ENCODE data around the gene HTT. TPM values are rescaled to one million over a fixed set of nuclear protein-coding genes. Genes with fewer than 3 reads are reported as not detected.

Gene HTT
- polyA plus RNA-seq, 3 donors = 1.8 to 27.1 (median 3.0) TPM

DNA sequence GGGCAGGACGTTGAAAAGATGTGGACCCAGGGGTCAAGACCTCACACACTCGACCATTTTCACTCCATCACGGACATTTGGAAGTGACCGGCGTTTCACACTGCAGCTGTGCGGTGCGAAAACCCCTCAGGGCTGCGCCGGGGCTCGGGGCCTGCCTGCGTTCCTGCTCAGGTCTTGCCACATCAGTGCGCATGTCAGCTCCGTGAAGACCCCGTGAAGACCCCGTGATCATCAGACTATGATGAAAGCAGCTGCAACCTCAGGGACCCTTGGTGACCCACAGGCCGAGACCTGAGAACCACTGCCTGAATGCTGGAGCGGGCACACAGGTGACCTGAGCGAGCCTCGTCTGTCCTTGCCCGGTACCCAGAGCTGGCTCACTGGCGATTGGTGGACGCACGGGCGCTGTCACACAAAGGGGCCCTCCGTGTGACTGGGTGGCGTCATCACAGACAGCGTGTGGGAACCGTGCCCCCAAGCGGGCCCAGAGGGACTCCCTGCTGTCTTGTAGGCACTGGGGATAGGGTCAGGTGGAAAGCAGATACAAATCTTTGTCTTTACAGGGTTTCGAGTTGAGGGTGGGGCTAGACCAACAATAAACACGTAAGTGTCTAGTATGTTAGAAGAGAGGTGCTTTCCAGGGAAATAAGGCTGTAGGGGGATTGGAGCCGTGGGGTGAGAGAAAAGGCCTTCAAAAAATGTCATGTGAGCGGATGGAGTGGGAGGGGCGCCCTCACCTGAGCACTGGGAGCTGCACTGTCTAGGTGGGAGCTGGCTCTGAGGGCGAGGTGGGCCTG, 187.1 kb downstream of the HTT start:
- H3K36me3 ChIP-seq (replicated peaks in 1 of 2; ENCODE audit: control insufficient read depth in 1 of 2, insufficient read depth in 2 of 2, low read length in 2 of 2) = no peaks in the 10 kb centered on the region
- Mint-ChIP-seq H3K4me3 (no peak overlapping the region), H3K27me3 (ENCODE audit: low read depth in 3 of 3) (peaks cover 2 to 8% (median 5%) of the 10 kb centered on the region in 3 donors), H3K9me3 (no peaks in the 10 kb centered on the region), H3K27ac (peak overlapping the region in 1 of 7 donors; percentile 66), H3K36me3 (no peaks in the 10 kb centered on the region), H3K4me1 (no peaks in the 10 kb centered on the region)
- no peak overlapping the region for H3K27ac ChIP-seq (ENCODE audit: low read depth in 1 of 2, low read length in 2 of 2)
- intact Hi-C loops (cut with micrococcal nuclease) = no loop called here
- H4K20me1 ChIP-seq (ENCODE audit: insufficient read depth, low read length) = no peaks in the 10 kb centered on the region
- H3K79me2 ChIP-seq (ENCODE audit: insufficient read depth, low read length) = no peaks in the 10 kb centered on the region
- no peak for DNase-seq
- H3K9ac ChIP-seq (ENCODE audit: insufficient read depth, low read length, poor library complexity, severe bottlenecking) = no peak overlapping the region
- H3K4me2 ChIP-seq (replicated peaks; ENCODE audit: extremely low read depth, low read length, poor library complexity, severe bottlenecking) = no peak overlapping the region
- H3K9me3 ChIP-seq (replicated peaks in 1 of 2; ENCODE audit: control insufficient read depth in 1 of 2, insufficient read depth in 1 of 2, low read length in 2 of 2) = no peaks in the 10 kb centered on the region
- no peaks in the 10 kb centered on the region for H3K27me3 ChIP-seq (ENCODE audit: control insufficient read depth in 2 of 2, insufficient read depth in 2 of 2, low read length in 2 of 2)
- TF ChIP-seq, protein P1, sequence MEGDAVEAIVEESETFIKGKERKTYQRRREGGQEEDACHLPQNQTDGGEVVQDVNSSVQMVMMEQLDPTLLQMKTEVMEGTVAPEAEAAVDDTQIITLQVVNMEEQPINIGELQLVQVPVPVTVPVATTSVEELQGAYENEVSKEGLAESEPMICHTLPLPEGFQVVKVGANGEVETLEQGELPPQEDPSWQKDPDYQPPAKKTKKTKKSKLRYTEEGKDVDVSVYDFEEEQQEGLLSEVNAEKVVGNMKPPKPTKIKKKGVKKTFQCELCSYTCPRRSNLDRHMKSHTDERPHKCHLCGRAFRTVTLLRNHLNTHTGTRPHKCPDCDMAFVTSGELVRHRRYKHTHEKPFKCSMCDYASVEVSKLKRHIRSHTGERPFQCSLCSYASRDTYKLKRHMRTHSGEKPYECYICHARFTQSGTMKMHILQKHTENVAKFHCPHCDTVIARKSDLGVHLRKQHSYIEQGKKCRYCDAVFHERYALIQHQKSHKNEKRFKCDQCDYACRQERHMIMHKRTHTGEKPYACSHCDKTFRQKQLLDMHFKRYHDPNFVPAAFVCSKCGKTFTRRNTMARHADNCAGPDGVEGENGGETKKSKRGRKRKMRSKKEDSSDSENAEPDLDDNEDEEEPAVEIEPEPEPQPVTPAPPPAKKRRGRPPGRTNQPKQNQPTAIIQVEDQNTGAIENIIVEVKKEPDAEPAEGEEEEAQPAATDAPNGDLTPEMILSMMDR (IDR thresholded peaks at IDR 0.05) = no peak
- WGBS (ENCODE audit: insufficient coverage) = 91% methylated on average over 34 of the region's 35 CpGs
- H3K4me3 ChIP-seq (replicated peaks in 1 of 3; ENCODE audit: low read depth in 2 of 3, low read length in 3 of 3) = no peak overlapping the region
- H3K4me1 ChIP-seq (ENCODE audit: control insufficient read depth in 1 of 2, insufficient read depth in 2 of 2, low read length in 2 of 2) = no peaks in the 10 kb centered on the region
- H2AFZ ChIP-seq (ENCODE audit: insufficient read depth, low read depth, low read length, poor library complexity, severe bottlenecking) = no peak overlapping the region

DNA sequence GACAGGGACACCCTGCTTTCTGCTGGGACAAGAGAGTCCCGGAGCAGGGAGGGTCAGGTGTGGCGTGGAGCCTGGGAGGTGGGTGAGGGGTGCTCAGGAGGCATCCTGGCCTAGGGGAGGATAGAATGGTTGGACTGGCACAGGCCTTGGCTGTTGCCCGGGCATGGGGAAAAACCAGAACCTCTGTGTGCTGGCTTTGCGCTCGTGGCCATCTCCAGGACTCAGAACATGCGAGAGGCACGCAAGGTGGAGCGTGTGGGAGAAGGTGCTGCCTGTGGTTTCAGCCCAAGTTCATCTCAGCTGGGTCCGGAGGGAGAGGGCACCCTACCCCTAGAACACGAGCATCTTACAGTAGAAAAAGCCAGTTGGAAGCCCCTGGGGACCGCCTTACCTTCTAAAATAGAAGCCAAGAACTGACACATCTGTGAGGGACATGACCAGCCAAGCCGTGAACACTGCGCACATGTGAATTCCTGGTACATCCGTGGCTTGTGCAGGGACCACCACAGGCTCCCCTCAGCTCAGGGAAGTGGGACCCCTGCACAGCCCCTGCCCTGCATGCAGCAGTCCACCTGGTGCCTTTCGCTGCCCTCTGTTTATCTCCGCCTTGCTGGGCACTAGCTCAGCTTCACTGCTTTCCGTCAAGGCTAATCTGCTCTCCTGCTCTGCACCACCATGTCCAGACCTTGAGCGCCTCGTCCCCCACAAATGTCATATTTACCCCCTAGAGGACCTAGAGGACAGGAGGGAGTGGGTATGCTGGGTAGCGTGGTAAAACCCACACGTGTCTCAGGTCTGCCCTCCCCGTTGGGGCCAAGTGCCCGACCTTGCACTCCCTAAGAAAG, 187.9 kb downstream of the HTT start:
- H4K20me1 ChIP-seq (ENCODE audit: insufficient read depth, low read length) = no peaks in the 10 kb centered on the region
- no peak overlapping the region for H3K4me3 ChIP-seq (replicated peaks in 1 of 3; ENCODE audit: low read depth in 2 of 3, low read length in 3 of 3)
- H2AFZ ChIP-seq (ENCODE audit: insufficient read depth, low read depth, low read length, poor library complexity, severe bottlenecking) = no peak overlapping the region
- H3K4me1 ChIP-seq (ENCODE audit: control insufficient read depth in 1 of 2, insufficient read depth in 2 of 2, low read length in 2 of 2) = no peaks in the 10 kb centered on the region
- H3K4me1 Mint-ChIP-seq = no peaks in the 10 kb centered on the region
- H3K79me2 ChIP-seq (ENCODE audit: insufficient read depth, low read length) = no peaks in the 10 kb centered on the region
- intact Hi-C loops (cut with micrococcal nuclease) = no loop called here
- WGBS (ENCODE audit: insufficient coverage) = 91% methylated on average over 20 of the region's 23 CpGs
- H3K4me2 ChIP-seq (replicated peaks; ENCODE audit: extremely low read depth, low read length, poor library complexity, severe bottlenecking) = no peak overlapping the region
- peak overlapping the region in 1 of 7 donors; percentile 66 for H3K27ac Mint-ChIP-seq
- peaks cover 2 to 8% (median 5%) of the 10 kb centered on the region in 3 donors for H3K27me3 Mint-ChIP-seq (ENCODE audit: low read depth in 3 of 3)
- peaks cover 0 to 3% (median 0%) of the 10 kb centered on the region in 7 donors for H3K9me3 Mint-ChIP-seq
- TF ChIP-seq, protein P1 (IDR thresholded peaks at IDR 0.05) = no peak
- no peaks in the 10 kb centered on the region for H3K9me3 ChIP-seq (replicated peaks in 1 of 2; ENCODE audit: control insufficient read depth in 1 of 2, insufficient read depth in 1 of 2, low read length in 2 of 2)
- DNase-seq = no peak
- H3K4me3 Mint-ChIP-seq = no peak overlapping the region
- no peaks in the 10 kb centered on the region for H3K36me3 ChIP-seq (replicated peaks in 1 of 2; ENCODE audit: control insufficient read depth in 1 of 2, insufficient read depth in 2 of 2, low read length in 2 of 2)
- no peak overlapping the region for H3K9ac ChIP-seq (ENCODE audit: insufficient read depth, low read length, poor library complexity, severe bottlenecking)
- no peaks in the 10 kb centered on the region for H3K27me3 ChIP-seq (ENCODE audit: control insufficient read depth in 2 of 2, insufficient read depth in 2 of 2, low read length in 2 of 2)
- H3K36me3 Mint-ChIP-seq = no peaks in the 10 kb centered on the region
- H3K27ac ChIP-seq (ENCODE audit: low read depth in 1 of 2, low read length in 2 of 2) = no peak overlapping the region
